GM15510 (cell line): ENCODE data around the gene SSBP3.

Experiments
- POLR2A ChIP-seq: IDR thresholded peaks from 3 replicates; pipeline ENCODE4 v1.6.1; 2011; ENCODE audit warnings: borderline replicate concordance; ENCODE audit not compliant: insufficient read length; ENCODE audit errors: extremely low read depth

SSBP3 gene

DNA sequence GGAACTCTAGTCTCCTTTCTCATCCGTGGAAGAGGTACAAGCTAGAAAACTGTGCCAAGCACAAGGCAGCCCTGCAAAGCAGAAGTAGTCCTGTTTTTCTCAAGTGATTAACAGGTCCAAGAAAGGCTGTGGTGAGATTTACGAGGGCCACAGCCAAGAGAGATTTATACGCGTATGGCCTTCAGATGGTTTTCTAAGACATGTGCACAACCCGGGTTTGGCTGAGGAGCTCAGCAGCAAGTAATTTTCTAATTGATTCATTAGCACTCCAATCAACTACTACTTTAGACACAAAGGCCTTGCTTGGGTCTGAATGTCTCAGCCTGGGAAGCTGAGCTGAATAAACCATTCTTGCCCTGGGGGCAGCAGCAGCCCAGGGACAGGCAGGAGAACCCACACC is 55.8 kb downstream of the SSBP3 start:
- TF ChIP-seq POLR2A = no peak

DNA sequence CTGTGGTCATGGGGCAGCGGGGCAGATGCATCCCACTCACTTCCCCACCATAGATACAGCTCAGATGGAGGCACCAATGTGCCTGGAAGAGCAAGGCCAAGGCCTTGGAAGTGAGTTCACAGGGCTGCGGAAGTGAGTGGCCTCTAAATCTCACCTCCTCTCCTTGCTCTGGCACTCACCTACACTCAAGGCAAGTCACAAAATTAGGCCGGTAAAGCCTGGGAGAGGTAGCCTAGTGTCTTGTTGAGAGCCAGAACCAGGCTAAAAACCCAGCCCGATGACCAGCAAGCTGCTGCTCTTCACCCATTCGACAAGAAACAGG is 57.5 kb downstream of the SSBP3 start:
- TF ChIP-seq POLR2A = no peak

DNA sequence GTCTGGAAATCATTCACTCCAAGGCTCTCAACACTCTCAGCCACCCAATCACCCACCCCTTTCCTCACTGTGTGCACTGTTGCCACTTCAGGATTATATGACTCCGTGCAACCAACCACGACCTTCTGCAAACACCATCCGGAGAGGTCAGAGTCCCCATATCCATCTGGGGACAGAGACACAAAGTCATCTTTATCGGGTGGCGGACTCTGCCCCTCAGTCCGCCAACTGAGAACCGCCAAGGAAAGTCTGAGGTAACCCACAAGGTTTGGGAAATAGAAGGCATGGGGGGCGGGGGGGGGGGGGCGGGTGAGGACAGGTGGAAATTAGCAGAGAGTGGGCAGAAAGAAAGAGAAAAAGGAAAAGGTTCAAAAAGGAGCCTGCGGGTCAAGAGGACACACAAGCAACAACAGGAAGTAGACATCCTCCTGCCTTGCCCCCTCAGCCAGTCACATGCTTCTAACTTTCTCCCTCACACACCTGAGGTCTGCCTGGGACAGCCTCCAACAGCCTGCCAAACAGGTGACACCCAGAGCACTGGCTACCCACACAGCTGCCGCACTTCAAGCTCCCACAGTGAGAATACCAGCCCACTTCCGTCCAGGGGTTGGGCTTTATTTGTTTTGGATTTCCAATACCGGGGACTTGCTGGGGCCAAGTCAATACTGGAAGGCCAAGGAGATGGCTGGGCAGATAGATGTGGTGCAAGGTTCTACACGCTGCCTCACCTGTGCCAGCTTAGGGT is 58.1 kb downstream of the SSBP3 start:
- TF ChIP-seq POLR2A = no peak

DNA sequence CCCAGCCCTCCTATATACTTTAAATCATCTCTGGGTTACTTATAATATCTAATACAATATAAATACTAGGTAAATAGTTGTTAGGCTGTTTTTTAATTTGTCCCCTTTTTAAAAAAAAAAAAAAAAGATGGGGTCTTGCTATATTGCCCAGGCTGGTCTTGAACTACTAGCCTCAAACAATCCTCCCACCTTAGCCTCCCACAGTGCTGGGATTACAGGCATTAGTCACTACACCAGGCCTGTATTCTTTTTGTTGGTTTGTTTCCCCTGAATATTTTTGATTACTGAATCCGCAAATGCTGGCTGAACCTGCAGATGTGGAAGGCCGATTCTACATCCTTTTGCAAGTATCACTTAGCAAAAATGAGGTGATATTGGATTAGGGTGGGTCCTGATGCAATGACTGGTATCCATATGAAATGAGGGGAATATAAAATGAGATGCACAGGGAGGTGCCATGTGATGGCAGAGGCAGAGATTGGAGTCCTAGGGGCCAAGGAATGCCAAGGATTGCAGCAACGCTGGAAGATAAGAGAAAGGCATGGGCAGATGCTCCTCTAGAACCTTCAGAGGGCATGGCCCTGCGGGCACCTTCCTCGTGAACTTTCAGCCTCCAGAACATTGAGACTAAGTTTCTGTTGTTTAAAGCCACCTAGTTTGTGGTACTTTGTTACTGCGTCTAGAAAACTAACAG is 58.8 kb downstream of the SSBP3 start:
- TF ChIP-seq POLR2A = no peak

DNA sequence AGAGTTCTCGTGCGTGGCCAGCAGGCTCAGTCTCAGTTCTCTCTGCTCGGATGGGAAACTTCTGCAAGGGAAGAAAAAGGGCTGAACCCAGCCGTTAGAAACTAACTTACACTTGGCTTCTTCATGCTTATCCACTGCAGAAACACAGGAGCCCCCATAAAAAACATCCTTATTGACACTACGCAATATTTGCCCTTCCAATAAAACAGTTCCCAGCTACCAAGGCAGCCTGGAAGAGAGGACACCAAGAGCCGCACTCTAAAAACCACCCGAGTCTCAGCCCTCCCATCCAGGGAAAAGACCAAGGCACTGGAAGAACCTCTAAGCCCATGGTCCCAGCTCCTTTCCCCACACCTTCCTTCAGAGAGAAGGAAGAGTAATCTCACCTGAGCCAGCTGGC is 61.1 kb downstream of the SSBP3 start:
- TF ChIP-seq POLR2A = no peak

DNA sequence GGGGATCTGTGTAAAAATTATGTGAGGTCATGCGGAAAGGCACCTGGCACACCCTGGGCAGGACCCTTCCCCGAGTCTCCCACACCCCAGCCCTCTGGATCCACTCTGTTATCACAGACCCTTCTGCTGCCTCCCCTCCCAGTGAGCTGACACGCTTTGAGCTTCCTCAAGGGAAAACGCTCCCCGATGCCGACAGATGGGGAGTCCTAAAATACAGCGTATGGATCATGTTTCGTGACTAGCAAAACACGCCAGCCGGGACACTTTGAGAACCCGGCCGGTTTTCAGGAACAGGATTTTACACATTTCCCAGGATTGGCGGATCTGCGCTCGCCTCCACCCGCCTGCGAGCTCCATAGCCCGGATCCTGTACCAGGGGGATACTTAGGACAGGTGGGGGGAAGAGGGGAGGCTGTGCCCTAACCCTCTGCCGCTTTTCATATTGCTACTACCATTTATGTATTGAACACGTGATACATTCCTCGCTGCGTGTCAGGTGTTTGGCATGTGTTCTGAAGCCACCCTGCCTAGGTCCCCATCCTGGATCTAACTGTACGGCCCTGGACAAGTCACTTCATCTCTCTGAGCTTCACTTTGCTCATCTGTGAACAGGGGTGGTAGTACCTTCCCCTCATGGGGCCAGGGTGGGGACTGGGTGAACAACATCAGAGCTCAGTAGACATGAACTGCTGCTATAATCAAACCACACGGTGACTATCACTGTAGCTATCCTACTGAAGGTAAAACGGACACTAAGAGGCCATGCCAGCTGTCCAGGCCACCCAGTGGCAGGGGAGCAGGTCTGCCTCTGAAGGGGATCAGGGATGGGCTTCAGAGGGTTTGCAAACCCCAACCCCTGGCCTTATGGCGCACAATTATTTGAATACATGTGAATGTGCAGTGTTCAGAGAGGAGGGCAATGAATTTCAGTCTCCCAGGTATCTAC is 63.2 kb downstream of the SSBP3 start:
- no peak for TF ChIP-seq POLR2A

DNA sequence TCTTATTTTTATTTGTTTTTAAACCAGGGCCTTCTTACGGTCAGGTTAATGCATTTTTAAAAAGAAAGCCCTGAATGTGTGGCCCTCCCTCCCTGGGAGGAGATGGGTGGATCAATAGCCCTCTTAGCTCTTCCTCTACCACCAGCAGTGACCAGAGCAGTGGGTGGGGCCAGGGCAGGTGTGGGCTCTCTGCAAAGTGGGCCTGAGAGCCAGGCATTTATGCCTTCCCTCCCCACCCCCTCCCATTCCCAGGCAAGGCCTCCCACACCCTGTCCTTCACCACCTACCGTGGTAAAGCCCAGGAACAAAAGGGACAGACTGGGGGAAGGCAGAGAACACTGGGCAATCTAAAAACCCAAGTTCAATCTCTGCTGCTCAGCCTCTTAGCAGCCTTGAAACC is 63.9 kb downstream of the SSBP3 start:
- TF ChIP-seq POLR2A = no peak

DNA sequence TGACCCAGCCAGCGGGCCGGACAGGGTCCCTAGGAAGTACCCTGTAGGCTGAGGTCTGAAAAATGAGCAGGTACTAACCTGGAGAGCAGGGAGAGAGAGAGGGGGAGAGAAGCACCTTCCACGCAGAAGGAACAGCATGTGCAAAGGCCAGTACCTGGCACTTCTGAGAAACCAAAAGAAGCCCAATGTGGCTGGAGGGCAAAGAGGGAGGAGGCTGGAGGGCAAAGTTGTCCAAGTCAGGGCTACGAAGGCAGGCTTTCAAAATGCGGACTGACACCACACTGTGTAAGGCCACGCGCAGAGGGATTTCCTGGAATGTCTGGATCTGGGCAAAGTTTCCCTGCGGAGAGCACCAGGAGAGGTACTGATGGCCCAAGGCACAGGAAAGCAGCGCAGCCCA is 64.4 kb downstream of the SSBP3 start:
- no peak for TF ChIP-seq POLR2A

DNA sequence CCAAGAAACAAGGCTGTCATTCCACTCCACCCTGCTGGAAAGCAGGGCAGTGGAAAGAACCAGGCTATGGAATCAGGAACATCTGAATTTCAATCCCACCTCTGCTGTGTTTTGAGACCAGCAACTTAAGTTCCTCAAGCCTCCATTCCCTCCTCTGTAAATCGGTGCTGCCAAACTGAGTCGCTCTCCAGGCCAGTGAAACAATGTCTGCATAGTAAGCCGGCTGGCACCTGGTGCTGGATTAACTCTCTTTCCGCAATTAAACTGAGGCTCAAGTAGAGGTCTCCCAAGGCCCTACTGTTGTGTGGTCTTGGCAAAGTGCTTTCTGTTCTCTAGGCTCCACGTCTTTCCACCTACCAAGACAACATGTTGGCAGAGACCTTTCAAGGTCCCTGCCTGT is 65.3 kb downstream of the SSBP3 start:
- no peak for TF ChIP-seq POLR2A

DNA sequence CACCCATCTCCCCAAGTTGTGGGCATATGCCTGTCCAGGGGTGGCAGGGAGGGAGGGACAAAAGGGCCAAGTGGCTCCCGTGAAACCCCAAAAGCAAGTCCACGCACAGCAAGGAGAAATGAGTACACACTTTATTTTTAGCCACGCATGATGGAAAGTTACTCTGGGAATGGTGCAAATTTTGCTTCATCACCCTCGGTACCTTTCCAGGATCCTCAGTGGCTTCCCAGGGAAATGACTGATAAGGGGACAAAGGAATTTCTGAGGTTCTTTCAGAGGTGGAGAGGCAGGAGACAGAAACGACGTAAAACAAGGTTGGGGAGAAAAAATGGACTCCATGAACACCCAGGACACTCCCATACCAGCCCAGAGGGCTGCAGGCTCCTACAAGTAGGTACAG is 65.8 kb downstream of the SSBP3 start:
- TF ChIP-seq POLR2A = no peak

DNA sequence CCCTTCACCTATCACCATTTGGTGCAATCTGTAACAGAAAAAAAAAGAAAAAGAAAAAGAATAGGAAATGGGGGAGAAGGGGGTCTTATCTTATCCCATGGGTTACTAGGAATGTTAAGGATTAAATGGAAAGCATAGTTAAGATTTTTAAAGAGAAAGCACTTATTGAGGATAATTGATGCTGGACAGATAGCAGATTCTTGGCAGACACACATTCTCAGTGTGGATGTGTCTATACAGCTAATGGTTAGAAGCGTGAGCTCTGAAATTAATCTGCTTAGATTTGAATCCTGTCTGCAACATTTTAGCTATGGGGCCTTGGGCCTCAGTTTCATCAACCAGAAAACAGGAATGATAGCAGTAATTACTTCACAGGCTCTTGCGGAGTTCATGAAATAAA is 67.1 kb downstream of the SSBP3 start:
- no peak for TF ChIP-seq POLR2A

DNA sequence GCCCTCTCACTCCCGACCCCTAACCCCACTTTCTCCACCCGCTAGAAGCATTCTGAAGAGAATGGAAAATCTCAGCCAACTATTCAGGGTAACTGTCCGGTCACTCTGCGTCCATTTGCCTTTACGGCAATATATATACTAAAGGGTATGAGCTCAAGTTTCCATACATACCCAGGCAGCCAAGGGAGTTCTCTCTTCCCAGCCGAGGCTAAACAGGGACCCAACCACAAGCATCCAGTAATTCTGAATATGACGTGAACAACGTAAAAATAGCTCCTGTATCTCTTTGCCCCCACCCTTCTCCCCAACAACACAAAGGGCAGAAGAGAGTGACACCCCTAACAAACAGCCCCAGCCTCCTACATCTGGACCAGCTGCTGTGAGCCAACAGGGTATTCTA is 67.7 kb downstream of the SSBP3 start:
- no peak for TF ChIP-seq POLR2A

DNA sequence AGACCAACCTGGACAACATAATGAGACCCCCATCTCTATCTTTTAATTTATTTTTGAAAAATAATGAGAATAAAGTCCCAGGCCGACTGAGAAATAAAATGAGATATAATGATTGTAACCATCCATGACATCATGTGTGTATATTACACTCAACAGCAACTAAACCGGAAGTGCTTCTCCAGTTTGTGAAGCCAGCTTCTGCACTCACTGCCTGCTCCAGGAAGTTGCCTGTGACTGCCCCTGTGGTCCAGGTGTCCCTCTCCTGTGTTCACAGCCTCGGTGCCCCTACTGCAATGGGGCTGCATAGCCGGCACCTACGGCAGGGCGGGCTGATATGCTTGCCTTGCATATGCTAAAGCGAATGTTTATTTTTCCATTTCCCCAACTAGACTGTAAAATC is 68.3 kb downstream of the SSBP3 start:
- no peak for TF ChIP-seq POLR2A

DNA sequence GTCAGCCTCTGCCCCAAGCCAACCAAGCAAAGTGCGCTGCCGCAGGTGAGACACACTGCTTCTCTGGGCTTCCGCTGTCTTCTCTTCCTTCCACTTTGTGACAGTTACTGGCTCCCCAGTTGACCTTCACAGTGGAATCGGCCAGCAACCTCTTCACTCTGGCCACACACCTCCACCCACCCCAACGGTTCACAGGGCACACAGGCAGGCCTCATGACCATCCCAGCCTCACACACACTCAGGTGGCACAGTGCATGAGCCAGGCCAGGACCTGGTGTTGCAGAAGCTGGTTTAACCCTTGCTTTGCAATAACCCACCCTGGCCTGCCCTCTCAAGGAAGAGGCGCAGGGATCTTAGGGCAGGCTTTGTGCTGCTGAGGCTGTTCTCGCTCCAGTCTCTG is 69.2 kb downstream of the SSBP3 start:
- TF ChIP-seq POLR2A = no peak

DNA sequence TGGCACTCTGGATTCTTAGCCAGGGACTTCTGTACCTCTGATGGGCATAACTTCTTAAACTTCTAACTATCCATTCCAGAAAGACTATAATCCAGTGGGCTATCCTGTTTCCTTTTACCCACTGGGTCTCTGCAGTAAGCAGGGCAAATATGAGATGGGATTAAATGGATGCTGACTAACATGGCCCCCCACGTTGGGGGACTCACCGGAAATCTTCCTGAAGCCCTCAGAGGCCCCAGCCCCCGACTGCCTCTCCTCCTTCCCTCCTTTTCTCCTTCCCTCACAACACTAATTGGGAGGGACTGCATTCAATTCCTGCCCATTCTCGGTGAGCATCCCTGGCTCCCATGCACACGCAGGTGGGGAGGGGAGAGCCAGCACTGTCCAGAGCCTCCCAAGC is 70.1 kb downstream of the SSBP3 start:
- TF ChIP-seq POLR2A = no peak
